HG03135 (cell line): Measurements from ENCODE around the gene ERBIN.
"Not testable (repeated sequence)": the region's sequence is repeated elsewhere in the genome, so short reads cannot be mapped to it uniquely, and the experiment has no call there.

Experiments used
- ATAC-seq: cut with Tn5 transposase; IDR thresholded peaks from one replicate; pipeline ENCODE4 v1.9.1; 2021; ENCODE audit warnings: mild to moderate bottlenecking, moderate library complexity; ENCODE audit not compliant: unreplicated experiment

The ERBIN gene

DNA sequence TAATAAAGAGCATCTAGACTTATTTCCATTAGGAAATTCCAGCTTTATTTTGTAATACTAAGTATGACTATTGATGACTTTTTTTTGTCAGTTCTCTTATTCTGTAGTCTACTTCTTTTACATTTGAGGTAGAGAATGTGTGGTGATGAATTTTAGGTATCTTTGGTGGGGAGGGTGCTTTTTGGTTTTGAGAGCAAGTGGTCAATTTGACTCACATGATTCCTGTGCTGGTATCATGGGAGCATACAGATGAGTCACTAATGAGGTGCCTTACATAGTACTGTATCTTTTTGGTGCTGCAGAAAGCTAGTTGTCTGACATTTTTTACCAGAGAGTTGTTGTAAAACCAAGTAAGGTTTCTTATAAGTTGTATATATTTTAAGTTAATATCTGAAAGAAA, 35.3 kb downstream of the ERBIN start:
- ATAC-seq: peak; percentile 74

DNA sequence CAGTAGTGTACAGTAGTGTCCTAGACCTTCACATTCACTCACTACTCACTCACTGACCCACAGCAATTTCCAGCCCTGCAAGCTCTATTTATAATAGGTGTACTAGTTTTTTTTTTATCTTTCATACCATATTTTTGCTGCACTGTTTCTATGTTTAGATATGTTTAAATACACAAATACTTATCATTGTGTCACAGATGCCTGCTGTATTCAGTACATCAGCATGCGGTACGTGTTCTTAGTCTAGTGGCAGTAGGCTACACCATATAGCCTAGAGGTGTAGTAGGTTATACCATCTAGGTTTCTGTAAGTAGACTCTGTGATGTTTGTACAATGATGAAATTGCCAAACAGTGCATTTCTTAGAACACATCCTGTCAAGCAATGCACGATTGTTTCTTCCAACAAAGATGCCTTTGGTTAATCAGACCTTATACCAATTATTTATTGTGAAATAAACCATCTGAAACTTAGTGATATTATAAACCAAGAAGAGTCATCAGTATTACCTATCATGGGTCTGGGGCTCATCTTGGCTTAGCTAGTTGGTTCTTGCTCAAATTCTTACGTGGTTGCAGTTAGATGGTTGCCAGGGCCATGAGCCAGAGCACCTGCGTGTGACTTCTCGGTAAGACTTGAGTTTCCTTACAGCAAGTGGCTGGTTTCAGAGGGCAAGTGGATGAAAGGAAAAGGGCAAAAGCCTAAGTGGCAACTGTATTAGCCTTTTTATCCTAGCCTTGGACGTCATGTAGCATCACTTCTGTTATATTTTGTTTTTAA, 41.1 kb downstream of the ERBIN start:
- no peak for ATAC-seq

GRCh38 chr5:65969539-65970393, 43.4 kb downstream of the ERBIN start:
- no peak for ATAC-seq

GRCh38 chr5:65970481-65971367, 44.3 kb downstream of the ERBIN start:
- ATAC-seq: no peak

DNA sequence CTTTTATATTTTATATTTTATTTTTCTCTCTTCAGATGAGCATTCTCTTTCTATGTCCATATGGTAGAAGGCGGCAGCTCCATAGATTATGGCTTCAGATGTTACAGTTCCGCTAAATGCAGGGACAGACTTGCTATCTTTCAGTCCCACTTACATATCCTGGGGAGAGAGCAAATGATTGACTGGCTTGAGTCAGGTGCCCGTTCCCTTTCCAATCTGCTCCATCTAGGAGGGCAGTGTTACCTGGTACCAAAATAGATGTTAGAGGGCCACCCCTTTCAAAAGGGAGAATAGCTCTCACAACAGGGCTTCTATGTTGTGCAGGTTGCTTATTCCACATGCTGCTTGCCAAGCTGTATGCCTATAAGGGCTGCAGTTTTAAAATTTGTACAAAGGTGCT, 45.3 kb downstream of the ERBIN start:
- ATAC-seq: no peak

- ATAC-seq: not testable (repeated sequence)
These were observed 46.5 kb downstream of the ERBIN start for GRCh38 chr5:65972896-65973295.

DNA sequence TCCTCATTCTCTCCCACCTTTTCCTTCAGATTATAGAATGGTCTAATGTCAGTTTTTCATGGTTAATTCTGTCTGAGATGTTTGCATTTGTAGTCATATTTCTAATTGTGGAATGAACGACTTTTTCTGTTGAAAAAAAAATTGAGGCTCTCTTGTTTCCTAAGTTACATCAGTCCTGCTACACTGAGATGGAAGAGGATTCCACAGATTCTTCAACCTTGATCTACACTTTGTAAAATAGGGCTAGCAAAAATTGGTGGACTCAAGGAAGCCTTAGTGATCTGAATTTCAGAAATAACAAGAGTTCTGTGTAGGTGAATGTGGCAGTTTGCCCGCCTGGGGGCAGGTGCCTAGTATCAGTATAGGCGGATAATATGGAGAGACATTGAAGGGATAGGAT, 51.9 kb downstream of the ERBIN start:
- ATAC-seq: no peak

DNA sequence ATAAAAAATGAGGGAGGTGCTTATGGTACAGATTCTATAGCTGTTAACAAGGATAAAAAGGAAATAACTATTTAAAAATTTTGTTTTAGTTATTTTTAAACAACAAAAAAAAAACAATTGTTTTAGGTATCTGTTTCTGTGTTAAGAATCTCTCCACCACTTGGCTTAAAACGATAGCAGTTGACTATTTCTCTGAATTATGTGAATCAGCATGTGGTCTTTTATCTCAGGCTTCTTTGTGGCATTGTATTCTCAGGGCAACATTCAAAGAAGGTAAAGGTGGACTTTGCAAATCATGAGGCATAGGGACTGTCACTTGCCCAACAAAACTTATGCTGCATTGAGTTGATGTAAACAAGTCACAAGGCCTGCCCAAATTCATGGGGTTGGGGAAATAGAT, 55.2 kb downstream of the ERBIN start:
- ATAC-seq: no peak

GRCh38 chr5:65981969-65982619, 55.7 kb downstream of the ERBIN start:
- no peak for ATAC-seq

DNA sequence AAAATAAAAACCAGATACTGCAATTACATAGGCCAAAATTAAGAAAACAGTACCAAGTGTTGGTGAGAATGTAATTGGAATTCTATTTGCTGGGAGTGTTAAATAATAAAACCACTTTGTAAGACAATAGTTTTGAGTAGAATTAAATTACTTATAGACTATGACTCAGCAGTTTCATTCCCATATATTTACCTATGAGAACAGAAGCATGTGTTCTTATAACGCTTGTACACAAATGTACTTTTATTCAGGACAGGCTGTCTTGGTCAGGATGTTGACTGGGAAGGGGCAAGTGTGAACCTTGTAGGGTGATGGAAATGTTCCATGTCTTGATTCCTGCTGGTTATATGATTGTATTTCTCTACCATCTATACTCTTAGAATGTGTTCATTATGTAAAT, 56.3 kb downstream of the ERBIN start:
- ATAC-seq: no peak

DNA sequence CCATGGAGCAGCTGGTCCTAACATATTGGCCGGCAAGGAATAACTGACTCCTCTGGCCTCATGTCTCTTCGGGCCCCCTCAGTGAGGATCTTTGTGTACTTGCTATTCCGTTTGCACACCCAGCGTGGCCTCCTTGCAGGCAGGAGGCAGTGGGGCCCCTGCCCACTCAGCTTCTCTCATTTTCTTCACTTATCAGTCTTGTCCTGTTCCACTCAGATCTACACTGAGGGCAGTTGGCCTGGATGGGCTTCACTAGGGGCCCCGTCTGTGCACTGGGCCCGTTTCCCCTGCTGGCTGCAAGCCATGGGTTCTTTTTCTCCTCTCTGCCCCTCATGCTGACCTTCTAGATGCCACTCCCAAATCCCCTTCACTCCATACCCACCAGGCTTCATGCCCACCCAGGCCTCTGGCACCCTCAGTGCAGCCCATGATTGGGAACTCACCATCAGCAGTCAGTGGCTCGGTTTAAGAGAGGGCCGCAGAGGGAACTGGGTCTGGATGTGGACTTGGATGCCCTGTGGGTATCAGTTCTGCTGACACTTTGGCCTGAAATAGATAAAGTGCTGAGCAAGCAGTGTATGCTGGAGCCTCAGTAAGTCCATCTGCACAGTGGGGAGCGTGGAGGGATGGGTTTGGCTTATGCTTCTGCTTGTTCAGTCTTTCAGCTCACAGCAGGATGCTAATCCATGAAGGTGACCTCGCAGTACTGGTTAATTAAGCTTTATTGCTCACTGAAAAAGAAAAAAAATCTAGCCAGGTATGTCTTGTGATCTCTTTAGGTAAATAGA, 57.9 kb downstream of the ERBIN start:
- ATAC-seq: no peak

DNA sequence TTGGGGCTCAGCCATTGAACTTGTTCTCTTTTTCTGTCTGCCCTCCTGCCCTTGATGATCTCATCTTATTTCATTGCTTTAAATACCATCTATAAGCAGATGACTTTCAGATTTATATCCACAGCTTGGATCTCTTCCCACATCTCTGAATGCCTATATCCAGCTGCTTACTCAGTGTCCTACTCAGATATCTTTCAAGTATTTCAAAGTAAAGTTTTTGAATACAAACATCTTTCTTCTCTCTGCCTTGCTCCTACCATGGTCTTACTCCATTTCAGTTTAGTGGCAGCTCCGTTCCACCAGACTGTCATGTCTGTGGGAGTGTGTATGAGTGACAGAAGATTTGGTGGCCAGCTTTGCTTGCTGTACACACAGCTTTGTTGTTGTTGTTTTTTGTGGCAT, 59.7 kb downstream of the ERBIN start:
- ATAC-seq: no peak

DNA sequence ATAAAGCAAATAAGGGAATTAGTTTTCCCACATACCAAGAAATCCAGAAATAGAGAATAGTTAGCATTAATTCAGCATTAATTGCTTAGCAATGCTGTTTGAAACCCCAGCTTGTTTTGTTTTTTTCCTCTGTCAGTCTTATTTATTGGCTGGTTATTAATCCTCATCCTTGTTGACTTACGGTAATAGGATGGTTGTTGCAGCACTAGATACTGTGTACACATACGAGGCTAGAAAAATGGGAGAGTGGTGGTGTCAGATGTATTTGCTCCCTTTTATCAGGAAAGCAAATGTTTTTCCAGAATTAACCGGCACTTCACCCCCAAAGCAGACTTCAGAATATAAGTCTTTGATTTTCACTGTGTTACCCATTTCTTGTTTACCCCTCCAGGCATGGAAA, 60.4 kb downstream of the ERBIN start:
- ATAC-seq: no peak

DNA sequence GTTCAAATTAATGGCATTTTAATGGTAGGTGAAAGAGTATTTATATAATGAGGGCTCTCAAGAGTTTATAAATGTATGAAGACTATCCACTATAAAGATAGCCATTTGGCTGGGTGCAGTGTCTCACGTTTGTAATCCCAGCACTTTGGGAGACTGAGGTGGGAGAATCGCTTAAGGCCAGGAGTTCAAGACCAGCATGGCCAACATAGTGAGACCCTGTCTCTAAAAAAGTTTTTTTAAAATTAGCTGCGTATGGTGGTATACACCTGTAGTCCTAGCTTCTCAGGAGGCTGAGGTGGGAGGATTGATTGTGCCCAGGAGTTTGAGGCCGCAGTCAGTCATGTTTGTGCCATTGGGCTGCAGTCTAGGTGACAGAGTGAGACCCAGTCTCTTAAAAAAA, 61.6 kb downstream of the ERBIN start:
- ATAC-seq: no peak

DNA sequence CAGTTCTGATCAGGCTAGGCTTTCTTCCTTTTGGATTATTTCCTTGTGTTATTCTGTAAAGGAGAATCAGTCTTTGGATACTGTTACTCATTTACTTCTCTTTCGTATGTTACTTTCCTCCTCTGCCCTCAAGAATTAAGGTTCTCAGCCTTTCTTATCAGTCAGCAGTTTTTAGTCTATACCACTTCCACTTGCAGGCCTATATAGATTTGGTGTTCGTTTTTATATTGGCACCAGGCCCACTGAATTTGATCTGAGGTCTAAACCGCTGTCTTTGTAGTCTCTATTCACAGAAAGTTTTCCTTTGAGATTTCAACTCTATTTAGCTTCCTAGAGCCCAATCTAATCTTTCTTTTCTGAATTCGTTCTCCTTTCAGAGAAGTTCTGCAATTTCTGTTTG, 62.8 kb downstream of the ERBIN start:
- no peak for ATAC-seq

DNA sequence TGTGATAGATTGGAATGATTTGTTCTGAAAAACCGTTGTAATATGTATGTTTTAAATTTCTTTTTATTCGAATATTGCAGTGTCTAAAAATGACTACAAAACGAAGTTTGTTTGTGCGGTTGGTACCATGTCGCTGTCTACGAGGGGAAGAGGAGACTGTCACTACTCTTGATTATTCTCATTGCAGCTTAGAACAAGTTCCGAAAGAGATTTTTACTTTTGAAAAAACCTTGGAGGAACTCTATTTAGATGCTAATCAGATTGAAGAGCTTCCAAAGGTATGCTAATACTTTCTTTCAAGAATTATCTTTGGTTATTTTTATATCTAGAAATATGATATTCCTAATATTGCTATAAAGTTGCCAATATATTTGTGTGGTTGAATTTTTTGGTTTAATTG, 66.3 kb downstream of the ERBIN start:
- no peak for ATAC-seq

- no peak for ATAC-seq
These were observed 67.9 kb downstream of the ERBIN start for GRCh38 chr5:65994117-65994786.

- no peak for ATAC-seq
These were observed 72.8 kb downstream of the ERBIN start for GRCh38 chr5:65999061-65999723.

GRCh38 chr5:66001952-66002351, 75.6 kb downstream of the ERBIN start:
- no peak for ATAC-seq
